ENCODE data around the gene GIMAP2. TPM values are rescaled to one million over a fixed set of nuclear protein-coding genes. Genes with fewer than 3 reads are reported as not detected.

The GIMAP2 gene
- not detected in 5 replicates for total RNA-seq (2022; extraction: Qiagen RNA extraction)

GRCh38 chr7:150685219-150686029 is at the start of gene GIMAP2:
Gene GIMAP2, plus strand, starts transcription at chr7:150685706. Its CDS starts 1,354 bp downstream, at chr7:150687060.

GRCh38 chr7:150716368-150716767 is 30.9 kb downstream of the GIMAP2 start, which contains the start of gene GIMAP1:
Gene GIMAP1, plus strand, starts transcription at chr7:150716613. Its CDS starts 2,435 bp downstream, at chr7:150719048.

GRCh38 chr7:150737265-150738055 is 52.0 kb downstream of the GIMAP2 start, which contains the start of gene GIMAP5:
Gene GIMAP5, plus strand, starts transcription at chr7:150737418. Its CDS starts 3,467 bp downstream, at chr7:150740885.

Other genes starting within 250 kb of the GIMAP2 start
- not detected in 5 replicates for gene GIMAP8, start 235.1 kb upstream of the GIMAP2 start, total RNA-seq (2022; extraction: Qiagen RNA extraction)
- gene GIMAP7, start 170.8 kb upstream of the GIMAP2 start, total RNA-seq (2022; extraction: Qiagen RNA extraction), result not detected in 5 replicates
- gene GIMAP4, start 118.3 kb upstream of the GIMAP2 start, total RNA-seq (2022; extraction: Qiagen RNA extraction), result not detected in 5 replicates
- not detected in 5 replicates for gene GIMAP6, start 53.3 kb upstream of the GIMAP2 start, total RNA-seq (2022; extraction: Qiagen RNA extraction)
- not detected in 5 replicates for gene GIMAP1, start 30.9 kb downstream of the GIMAP2 start, total RNA-seq (2022; extraction: Qiagen RNA extraction)
- 0.09 TPM in 2 of 5 replicates, not detected in the others for gene GIMAP5, start 51.7 kb downstream of the GIMAP2 start, total RNA-seq (2022; extraction: Qiagen RNA extraction)
- 0.12 to 0.22 TPM (median 0.14 TPM) in 3 of 5 replicates, not detected in the others for gene TMEM176B, start 114.7 kb downstream of the GIMAP2 start, total RNA-seq (2022; extraction: Qiagen RNA extraction)
- gene TMEM176A, start 115.1 kb downstream of the GIMAP2 start, total RNA-seq (2022; extraction: Qiagen RNA extraction), result 0.09 TPM in 1 of 5 replicates, not detected in the others
- gene AOC1, start 166.8 kb downstream of the GIMAP2 start, total RNA-seq (2022; extraction: Qiagen RNA extraction), result 0.08 TPM in 1 of 5 replicates, not detected in the others

Measured in A549 treated with dexamethasone at 1 μM for 4 hours (cell line).